D721Med (cell line): Measurements from ENCODE around the gene MTX2.

Experiments
- DNase-seq: peaks from one replicate; pipeline ENCODE4 v3.0.0; 2011; ENCODE audit warnings: low spot score; ENCODE audit not compliant: insufficient read length
- FAIRE-seq: peaks from 2 replicates; lab custom pipeline; 2011; peaks lifted over from hg19 to GRCh38; lab: Jason Lieb, UNC
- TF ChIP-seq, protein P1 (sequence below): IDR thresholded peaks from 2 replicates; pipeline ENCODE4 v1.5.1; 2012; ENCODE audit warnings: mild to moderate bottlenecking, control low read depth; ENCODE audit not compliant: insufficient read depth; ENCODE audit errors: missing control alignments

MTX2 gene

DNA sequence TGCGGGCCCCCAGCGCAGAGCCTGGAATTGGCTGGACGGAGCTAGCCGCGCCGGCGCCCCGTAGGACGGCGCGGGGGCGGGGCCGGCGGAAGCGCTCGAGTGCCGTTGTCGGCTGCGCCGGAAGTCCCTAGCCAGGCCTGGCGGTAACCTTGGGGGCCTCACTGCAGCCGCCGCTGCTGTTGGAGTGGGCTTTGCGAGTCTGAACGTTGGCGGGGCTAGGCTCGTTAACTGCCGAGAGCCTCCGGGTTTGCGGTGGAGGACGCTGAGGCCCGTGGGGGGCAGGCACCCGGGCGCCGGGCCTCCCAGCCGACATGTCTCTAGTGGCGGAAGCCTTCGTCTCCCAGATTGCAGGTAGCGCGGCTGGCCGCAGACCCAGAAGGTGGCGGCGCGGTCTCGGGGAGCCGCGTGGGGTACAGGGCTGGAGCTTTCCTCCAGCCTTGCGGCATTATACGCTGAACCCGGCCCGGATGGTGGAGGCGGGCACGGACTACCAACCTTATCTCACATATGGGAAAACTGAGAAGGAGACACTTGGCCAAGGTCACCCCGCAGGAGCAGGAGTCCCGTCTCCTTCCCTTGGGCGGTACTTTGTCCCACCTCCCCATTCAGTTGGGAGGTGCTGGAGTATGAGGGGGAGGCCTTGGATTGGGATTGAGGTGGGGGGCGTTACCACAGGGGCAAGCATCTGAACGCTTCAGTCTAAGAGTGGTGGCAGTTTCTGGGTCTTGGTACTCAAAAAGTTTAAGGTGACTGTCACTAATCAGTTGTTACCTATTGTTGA is at the start of gene MTX2:
TSS of gene MTX2 (plus strand) at position 124 of the 781 bp plus-strand sequence. CDS start at position 312, 188 bp downstream.
- DNase-seq (peak; percentile 44), FAIRE-seq (no peak)
- TF ChIP-seq, protein P1, sequence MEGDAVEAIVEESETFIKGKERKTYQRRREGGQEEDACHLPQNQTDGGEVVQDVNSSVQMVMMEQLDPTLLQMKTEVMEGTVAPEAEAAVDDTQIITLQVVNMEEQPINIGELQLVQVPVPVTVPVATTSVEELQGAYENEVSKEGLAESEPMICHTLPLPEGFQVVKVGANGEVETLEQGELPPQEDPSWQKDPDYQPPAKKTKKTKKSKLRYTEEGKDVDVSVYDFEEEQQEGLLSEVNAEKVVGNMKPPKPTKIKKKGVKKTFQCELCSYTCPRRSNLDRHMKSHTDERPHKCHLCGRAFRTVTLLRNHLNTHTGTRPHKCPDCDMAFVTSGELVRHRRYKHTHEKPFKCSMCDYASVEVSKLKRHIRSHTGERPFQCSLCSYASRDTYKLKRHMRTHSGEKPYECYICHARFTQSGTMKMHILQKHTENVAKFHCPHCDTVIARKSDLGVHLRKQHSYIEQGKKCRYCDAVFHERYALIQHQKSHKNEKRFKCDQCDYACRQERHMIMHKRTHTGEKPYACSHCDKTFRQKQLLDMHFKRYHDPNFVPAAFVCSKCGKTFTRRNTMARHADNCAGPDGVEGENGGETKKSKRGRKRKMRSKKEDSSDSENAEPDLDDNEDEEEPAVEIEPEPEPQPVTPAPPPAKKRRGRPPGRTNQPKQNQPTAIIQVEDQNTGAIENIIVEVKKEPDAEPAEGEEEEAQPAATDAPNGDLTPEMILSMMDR, result no peak

DNA sequence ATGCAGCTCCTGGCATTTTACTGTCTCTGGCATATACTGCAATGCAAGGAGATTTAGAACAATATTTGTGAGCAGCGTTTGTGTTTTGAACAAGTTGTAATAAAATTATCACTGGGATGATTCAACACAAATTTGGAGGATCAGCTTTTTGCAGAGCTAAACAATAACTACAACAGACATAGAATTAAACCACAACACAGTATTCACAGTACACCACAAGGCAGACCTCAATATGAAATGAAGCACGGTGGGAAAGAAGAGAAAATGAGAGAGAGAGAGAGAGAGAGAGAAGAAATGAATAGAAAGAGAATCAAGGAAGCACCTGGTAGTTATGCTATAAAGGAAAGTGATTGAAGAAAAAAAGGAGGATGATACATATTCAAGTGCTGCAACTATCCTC is 41.4 kb upstream of the MTX2 start:
- FAIRE-seq (no peak), DNase-seq (no peak)
- TF ChIP-seq, protein P1, result no peak

DNA sequence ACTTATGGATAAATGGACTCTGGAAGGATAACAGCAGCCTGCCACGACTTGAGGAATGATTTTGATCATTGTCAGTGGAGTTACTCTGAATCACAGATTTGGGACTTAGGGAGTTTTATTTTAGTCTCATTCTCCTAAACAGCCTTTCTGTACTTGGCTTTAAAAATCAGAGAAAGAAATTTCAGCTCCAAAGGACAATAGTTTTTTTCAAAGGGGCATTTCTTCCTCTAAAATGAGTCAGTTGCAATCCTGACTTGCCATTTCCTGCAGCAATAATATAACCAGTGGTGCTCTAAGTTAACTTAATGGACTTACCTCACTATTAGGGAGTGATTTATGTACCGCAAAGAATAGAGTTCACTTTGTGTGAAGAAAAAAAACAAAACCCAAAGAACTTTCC is 35.1 kb upstream of the MTX2 start:
- DNase-seq (no peak), FAIRE-seq (no peak)
- TF ChIP-seq, protein P1, result no peak

GRCh38 chr2:176234940-176235339 is 34.3 kb upstream of the MTX2 start:
- FAIRE-seq, result no peak
- no peak for DNase-seq
- TF ChIP-seq, protein P1, result no peak

GRCh38 chr2:176237456-176237855 is 31.8 kb upstream of the MTX2 start:
- TF ChIP-seq, protein P1, result no peak
- no peak for DNase-seq
- no peak for FAIRE-seq

DNA sequence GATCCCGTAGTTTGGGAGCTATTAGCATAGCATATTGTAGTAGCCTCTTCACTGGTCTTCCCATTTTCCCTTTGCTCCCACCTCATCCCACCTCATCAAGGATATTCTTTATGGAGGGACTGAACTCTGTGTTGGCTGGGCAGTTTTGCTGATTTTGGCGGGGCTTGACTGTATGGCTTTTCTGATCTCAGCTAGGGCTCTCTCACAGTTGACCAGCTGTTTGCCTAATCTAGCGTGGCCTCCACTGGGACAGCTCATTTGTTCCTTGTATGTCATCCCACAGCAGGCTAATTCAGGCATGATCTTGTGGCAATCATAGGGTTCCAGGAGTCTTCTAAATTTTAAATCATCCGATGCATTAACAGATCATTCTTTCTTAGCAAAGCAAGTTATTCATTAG is 30.2 kb upstream of the MTX2 start:
- TF ChIP-seq, protein P1, result no peak
- DNase-seq, result no peak
- FAIRE-seq, result no peak

DNA sequence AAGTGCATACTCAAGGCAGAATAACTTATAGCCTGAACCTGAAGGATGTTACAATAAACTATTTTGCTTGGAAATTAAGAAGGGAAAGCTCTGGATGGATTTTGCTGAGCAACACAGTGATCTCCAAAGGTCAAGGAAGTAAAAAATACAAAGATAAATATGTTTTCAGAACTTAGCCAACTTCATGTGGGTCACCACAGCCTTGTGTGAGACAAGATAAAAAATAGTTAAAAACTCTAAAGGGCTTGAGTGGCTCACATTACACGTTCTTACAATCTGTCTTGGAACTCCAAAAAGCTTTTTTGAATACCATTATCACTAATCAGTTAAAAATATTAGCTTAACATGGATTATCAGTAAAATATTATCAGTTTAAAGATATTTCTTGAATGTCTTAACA is 28.9 kb upstream of the MTX2 start:
- DNase-seq (no peak), FAIRE-seq (no peak)
- TF ChIP-seq, protein P1, result no peak
